NCI-H345 treated with DMSO at 0.1 percent for 48 hours (cell line): Measurements from ENCODE around the gene UTP4.
A peak's percentile ranks its signal among the peaks of the same experiment; 100 is the strongest.
"Not testable (repeated sequence)": the region's sequence is repeated elsewhere in the genome, so short reads cannot be mapped to it uniquely, and the experiment has no call there.

ENCODE experiments used
- DNase-seq: peaks from one replicate; lab custom pipeline; 2025; ENCODE audit not compliant: unreplicated experiment; lab: John Stamatoyannopoulos, UW

The UTP4 gene

DNA sequence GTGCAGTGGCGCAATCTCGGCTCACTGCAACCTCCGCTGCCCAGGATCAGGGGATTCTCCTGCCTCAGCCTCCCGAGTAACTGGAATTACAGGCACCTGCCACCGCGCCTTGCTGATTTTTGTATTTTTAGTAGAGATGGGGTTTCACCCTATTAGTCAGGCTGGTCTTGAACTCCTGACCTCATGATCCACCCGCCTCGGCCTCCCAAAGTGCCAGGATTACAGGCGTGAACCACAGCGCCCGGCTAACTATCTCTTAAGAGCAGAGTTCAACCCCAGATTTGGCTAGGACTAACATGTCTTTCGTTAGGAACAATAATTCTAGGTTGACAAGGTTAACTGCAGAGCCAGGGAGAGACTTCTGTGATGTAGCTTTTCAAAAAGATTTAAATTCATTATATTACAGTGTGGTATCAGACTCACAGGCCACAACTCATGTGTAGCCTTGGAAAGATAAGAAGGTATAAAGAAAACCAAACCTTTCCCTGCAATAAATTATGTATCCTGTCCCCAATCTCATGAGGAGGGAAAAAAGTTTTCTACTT lies 4.4 kb upstream of the UTP4 start:
- DNase-seq: no peak

- DNase-seq: no peak
Observed at GRCh38 chr16:69130461-69130860, 2.0 kb upstream of the UTP4 start.

GRCh38 chr16:69131167-69131838 lies 1.1 kb upstream of the UTP4 start:
- DNase-seq: no peak

GRCh38 chr16:69131839-69132423 lies 518 bp upstream of the UTP4 start:
- no peak for DNase-seq

DNA sequence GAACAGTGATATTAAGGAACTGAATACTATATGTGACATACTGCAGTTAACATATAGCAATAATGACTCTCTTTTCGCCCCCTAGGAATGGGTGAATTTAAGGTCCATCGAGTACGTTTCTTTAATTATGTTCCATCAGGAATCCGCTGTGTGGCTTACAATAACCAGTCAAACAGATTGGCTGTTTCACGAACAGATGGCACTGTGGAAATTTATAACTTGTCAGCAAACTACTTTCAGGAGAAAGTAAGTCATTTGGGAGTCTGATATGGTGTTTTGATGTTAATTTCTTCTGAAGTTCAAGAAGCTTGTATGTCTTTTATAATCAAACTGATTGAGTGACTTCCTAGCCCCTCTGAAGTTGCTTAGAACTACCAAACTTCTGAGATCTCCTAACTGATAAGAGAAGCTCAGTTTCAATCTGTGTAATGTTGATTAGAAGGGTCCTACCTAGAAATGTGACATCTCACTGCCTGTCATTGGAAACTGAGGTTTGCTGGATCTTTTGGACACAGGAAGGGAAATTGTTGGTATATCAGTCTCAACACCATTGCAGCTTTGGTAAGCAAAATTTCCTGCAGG lies 1.0 kb downstream of the UTP4 start:
- DNase-seq: no peak

GRCh38 chr16:69138608-69139007 lies 6.2 kb downstream of the UTP4 start:
- no peak for DNase-seq

- DNase-seq: not testable (repeated sequence)
Observed at GRCh38 chr16:69139464-69139863, 7.0 kb downstream of the UTP4 start.

DNA sequence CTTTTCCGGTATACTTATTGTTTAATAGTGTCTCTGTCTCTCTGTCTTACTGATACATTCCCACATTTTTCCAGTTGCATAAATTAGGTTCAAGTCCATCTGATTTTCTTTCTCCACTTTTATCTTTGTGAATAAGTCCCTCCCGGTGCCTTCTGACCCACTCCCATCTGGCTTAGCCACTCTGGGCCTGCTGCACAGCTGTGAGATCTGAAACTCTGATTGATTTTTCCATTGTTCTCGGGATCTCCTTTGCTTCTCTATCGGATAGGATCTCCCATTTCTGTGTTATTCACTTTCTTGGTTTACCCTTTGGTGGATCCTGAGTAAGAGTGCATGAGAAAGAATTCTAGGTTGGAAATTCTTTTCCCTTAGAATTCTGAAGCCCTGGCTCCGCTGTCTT lies 8.6 kb downstream of the UTP4 start:
- DNase-seq: no peak

DNA sequence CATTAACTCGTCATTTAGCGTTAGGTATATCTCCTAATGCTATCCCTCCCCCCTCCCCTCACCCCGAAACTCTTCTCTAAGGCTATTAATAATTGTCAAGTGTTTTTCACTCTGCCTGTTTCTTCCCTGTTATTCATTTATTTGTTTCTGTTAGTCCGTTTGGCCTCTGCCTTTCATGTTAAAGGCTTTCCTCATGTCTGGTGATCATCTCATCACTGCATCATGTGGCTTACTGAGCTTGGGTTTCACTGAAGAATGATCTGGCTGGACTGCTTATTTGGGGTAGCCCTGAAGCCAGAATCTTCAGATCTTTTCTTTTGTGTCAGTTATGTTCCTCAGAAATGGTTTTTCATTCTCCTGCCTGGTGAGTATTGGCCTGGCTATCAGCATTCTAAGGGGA lies 9.5 kb downstream of the UTP4 start:
- DNase-seq: no peak

GRCh38 chr16:69143116-69143515 lies 10.7 kb downstream of the UTP4 start:
- DNase-seq: no peak

DNA sequence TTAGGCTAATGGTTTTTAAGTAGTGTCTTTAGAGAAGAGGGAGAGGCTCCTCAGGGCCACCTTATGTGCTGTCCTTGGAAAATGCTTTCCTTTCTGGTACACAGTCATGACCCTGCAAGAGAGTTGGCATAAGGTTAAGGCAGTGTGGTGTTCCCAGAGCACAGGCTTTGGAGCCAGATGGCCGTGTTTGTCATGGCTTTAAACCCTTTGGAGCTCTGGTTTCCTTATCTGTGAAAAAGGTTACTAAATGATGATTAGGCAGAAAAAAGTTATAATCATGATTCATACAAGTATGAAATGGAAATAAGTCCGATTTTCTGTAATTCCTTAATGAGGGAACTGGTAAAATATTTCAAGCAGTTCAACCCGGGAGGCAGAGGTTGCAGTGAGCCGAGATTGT lies 13.2 kb downstream of the UTP4 start:
- no peak for DNase-seq

DNA sequence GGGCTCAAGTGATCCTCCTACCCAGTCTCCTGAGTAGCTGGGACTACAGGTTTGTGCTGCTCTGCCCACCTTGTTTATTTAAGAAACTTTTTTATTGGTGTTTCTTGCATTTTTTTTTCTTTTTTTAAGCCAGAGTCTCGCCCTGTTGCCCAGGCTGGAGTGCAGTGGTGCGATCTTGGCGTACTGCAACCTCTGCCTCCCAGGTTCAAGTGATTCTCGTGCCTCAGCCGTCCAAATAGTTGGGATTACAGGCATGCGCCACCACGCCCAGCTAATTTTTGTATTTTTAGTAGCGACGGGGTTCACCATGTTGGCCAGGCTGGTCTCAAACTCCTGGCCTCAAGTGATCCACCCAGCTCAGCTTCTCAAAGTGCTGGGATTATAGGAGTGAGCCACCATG lies 17.2 kb downstream of the UTP4 start:
- DNase-seq: not testable (repeated sequence)

DNA sequence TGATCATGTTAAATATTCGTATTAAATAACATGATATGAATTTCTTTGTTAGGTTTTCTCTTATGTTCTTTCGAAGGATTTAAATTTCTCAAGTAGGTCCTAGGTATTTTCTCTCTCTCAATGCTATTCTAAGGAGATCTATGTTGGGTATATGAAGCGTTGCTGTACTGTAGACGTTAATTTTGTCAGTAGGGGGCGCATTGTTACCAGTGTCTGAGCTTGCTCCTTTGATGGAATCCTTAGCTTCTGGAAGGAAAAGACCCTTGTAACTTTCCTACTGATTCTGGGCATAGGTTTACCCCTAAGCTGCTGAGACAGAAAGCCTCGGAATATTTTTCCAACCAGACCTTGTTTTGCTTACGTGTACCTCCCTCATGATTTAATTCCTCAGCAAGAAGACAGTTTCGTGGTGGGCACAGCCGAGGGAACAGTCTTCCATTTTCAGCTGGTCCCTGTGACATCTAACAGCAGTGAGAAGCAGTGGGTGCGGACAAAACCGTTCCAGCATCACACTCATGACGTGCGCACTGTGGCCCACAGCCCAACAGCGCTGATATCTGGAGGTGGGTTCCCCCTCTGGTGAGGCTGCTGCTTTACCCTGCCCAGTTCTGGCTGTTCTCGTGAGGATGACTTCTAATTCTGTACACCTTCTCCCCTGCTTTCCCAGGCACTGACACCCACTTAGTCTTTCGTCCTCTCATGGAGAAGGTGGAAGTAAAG lies 17.9 kb downstream of the UTP4 start:
- peak; percentile 32 for DNase-seq

DNA sequence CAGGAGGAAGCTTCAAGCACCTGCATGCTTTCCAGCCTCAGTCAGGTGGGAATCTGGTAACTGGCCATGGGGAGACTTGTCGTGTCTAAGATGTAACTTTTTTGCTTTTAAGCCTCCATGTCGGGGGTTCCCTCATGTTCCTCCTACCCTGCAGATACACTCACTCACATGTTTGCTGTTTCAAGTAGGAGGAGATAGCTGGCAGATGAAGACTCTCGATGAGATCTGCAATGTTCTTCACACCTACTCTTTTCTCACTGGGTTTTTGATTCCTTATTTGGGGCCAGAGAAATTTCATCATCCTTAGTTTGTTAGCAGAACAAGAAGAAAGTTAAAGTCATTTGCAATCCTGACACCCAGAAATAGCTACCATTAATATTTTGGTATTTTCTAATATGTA lies 24.7 kb downstream of the UTP4 start:
- no peak for DNase-seq

GRCh38 chr16:69160192-69160591 lies 27.7 kb downstream of the UTP4 start:
- no peak for DNase-seq

GRCh38 chr16:69165584-69165983 lies 33.1 kb downstream of the UTP4 start:
- DNase-seq: no peak

DNA sequence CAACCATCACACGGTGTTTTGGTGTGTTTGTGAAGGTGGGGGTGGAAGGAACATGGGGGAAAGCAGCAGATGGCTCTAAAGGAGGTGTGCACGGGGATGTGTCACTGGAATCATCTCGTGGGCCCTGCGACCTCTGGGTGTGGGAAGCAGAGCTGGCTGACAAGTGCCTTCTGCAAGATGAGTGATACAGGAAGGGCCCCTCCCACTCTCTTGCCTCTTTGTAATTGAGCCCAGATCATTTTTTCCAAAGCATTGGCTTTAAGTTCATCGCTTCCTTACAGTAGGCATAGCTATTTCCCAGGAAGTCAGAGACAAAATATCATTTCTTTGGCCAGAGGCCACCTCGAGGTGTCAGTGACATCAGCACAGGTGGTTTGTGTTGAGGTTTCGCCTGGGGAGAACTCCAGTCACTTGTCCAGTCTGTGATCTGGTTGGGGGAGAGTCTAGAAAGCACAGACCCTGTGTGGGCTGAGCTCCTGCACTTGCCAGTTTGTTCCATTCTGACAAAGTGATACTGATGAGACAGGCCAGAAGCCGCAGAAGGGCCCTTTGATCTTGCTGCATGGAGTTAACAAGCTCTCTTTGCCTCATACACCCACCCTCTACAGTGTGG lies 33.9 kb downstream of the UTP4 start:
- no peak for DNase-seq

GRCh38 chr16:69166946-69167930 lies 34.8 kb downstream of the UTP4 start:
- no peak for DNase-seq

GRCh38 chr16:69169051-69169450 lies 36.6 kb downstream of the UTP4 start:
- no peak for DNase-seq
